H1 (cell line): ENCODE results near the gene BMI1. TPM values are rescaled to one million over a fixed set of nuclear protein-coding genes. Genes with fewer than 3 reads are reported as not detected.
A peak's percentile ranks its signal among the peaks of the same experiment; 100 is the strongest.

ENCODE experiments used
- CTCF ChIA-PET: fragments of 300-600 bp; sonication (Branson Sonifier 250); formaldehyde crosslinking; loops from one replicate; lab custom pipeline; 2021; ENCODE audit not compliant: partially characterized antibody; lab: Charles Lee
- POLR2A ChIA-PET: fragments of 300-600 bp; sonication (Branson Sonifier 250); formaldehyde crosslinking; loops from one replicate; lab custom pipeline; 2021; ENCODE audit warnings: inconsistent platforms; ENCODE audit not compliant: partially characterized antibody; lab: Charles Lee
- DNase-seq, 2 experiments: peaks; one replicate each; pipeline versions ENCODE4 v3.0.0 to v3.0.0-alpha.2; 2010 to 2022; ENCODE audit warnings: low spot score in 2 of 2, low read depth in 1 of 2, mixed read lengths in 1 of 2
- FAIRE-seq: peaks from 2 replicates; lab custom pipeline; 2011; peaks lifted over from hg19 to GRCh38; lab: Jason Lieb, UNC
- H2AFZ ChIP-seq: 2 replicates; pipeline ENCODE4 v1.8.1; 2012; ENCODE audit warnings: low read length, inconsistent platforms
- H2AK5ac ChIP-seq: 2 replicates; pipeline ENCODE4 v1.6.1; 2013; ENCODE audit warnings: low read depth, low read length
- H2BK120ac ChIP-seq: replicated peaks from 2 replicates; pipeline ENCODE3; 2013; ENCODE audit warnings: low read depth, low read length, inconsistent platforms
- H2BK12ac ChIP-seq: 2 replicates; pipeline ENCODE4 v1.6.1; 2013; ENCODE audit warnings: low read depth, low read length
- H2BK15ac ChIP-seq: 2 replicates; pipeline ENCODE4 v1.6.1; 2013; ENCODE audit warnings: low read length
- H2BK20ac ChIP-seq: 2 replicates; pipeline ENCODE4 v1.6.1; 2013; ENCODE audit warnings: low read length
- H2BK5ac ChIP-seq: 2 replicates; pipeline ENCODE4 v1.6.1; 2013; ENCODE audit warnings: low read depth, low read length
- H3K14ac ChIP-seq: 2 replicates; pipeline ENCODE4 v1.6.1; 2013; ENCODE audit warnings: inconsistent platforms; ENCODE audit not compliant: insufficient read length
- H3K18ac ChIP-seq: 2 replicates; pipeline ENCODE4 v1.6.1; 2013; ENCODE audit warnings: low read length; ENCODE audit errors: extremely low read depth
- H3K23ac ChIP-seq: 2 replicates; pipeline ENCODE4 v1.6.1; 2013; ENCODE audit warnings: inconsistent platforms; ENCODE audit not compliant: insufficient read length
- H3K23me2 ChIP-seq: 2 replicates; pipeline ENCODE4 v1.6.1; 2013; ENCODE audit warnings: low read depth, low read length
- H3K27ac ChIP-seq: 2 replicates; pipeline ENCODE4 v1.6.1; 2011; ENCODE audit warnings: low read depth, low read length, inconsistent platforms
- H3K27me3 ChIP-seq, 4 experiments: replicated peaks in 1 of 4; 1 replicate in 1 of 4; 2 replicates in 3 of 4; pipeline versions ENCODE4 v1.6.1 to v1.8.1; 2011 to 2013; ENCODE audit warnings: low read length in 3 of 4, mild to moderate bottlenecking in 3 of 4, inconsistent platforms in 2 of 4, mixed read lengths in 2 of 4, moderate library complexity in 1 of 4; ENCODE audit not compliant: control insufficient read depth in 3 of 4, insufficient read depth in 3 of 4; ENCODE audit errors: extremely low read depth in 1 of 4
- H3K36me3 ChIP-seq, 4 experiments: 2 replicates each; pipeline versions ENCODE4 v1.6.1 to v1.8.1; 2011 to 2013; ENCODE audit warnings: mild to moderate bottlenecking in 4 of 4, low read length in 3 of 4, moderate library complexity in 2 of 4, control low read depth in 1 of 4, inconsistent platforms in 1 of 4; ENCODE audit not compliant: insufficient read depth in 4 of 4, control insufficient read depth in 2 of 4
- H3K4ac ChIP-seq: replicated peaks from 2 replicates; pipeline ENCODE3; 2013; ENCODE audit warnings: low read length, low read depth, mixed read lengths, inconsistent platforms; ENCODE audit not compliant: insufficient read length
- H3K4me1 ChIP-seq, 4 experiments: replicated peaks in 1 of 4; 1 replicate in 1 of 4; 2 replicates in 3 of 4; pipeline versions ENCODE4 v1.6.1 to v1.8.1; 2011 to 2013; ENCODE audit warnings: low read length in 3 of 4, inconsistent platforms in 2 of 4, mixed read lengths in 1 of 4; ENCODE audit not compliant: insufficient read depth in 4 of 4, control insufficient read depth in 3 of 4
- H3K4me2 ChIP-seq, 2 experiments: 2 replicates each; pipeline versions ENCODE4 v1.6.1 to v1.8.1; 2011 to 2013; ENCODE audit warnings: low read depth in 2 of 2, low read length in 2 of 2, control low read depth in 1 of 2, inconsistent platforms in 1 of 2, mild to moderate bottlenecking in 1 of 2; ENCODE audit not compliant: insufficient read depth in 1 of 2
- H3K4me3 ChIP-seq, 4 experiments: fragments of 200-600, 300-600 bp in 1 of 4; sonication (generic), shearing (Covaris generic), sonication (Bioruptor Twin) in 1 of 4; 2 replicates each; pipeline versions ENCODE4 v1.5.1 to v1.8.1; 2011 to 2016; ENCODE audit warnings: low read length in 4 of 4, low read depth in 3 of 4, control low read depth in 2 of 4, inconsistent platforms in 2 of 4, mild to moderate bottlenecking in 2 of 4, mixed read lengths in 1 of 4, moderate library complexity in 1 of 4; ENCODE audit not compliant: insufficient read depth in 2 of 4; ENCODE audit errors: extremely low read depth in 1 of 4
- H3K56ac ChIP-seq: replicated peaks from 2 replicates; pipeline ENCODE3; 2013; ENCODE audit warnings: low read depth, mild to moderate bottlenecking, mixed read lengths, low read length, inconsistent platforms; ENCODE audit not compliant: insufficient read length
- H3K79me1 ChIP-seq: 2 replicates; pipeline ENCODE4 v1.6.1; 2013; ENCODE audit warnings: low read depth, low read length, control low read depth
- H3K79me2 ChIP-seq, 2 experiments: 2 replicates each; pipeline versions ENCODE4 v1.6.1 to v1.8.1; 2012 to 2013; ENCODE audit warnings: low read length in 2 of 2, mild to moderate bottlenecking in 2 of 2, inconsistent platforms in 1 of 2; ENCODE audit not compliant: insufficient read depth in 2 of 2, control insufficient read depth in 1 of 2
- H3K9ac ChIP-seq, 4 experiments: replicated peaks in 1 of 4; 1 replicate in 1 of 4; 2 replicates in 3 of 4; pipeline versions ENCODE4 v1.6.1 to v1.8.1; 2011 to 2013; ENCODE audit warnings: low read depth in 3 of 4, low read length in 3 of 4, control low read depth in 2 of 4, mild to moderate bottlenecking in 2 of 4, moderate library complexity in 2 of 4, inconsistent platforms in 1 of 4; ENCODE audit errors: extremely low read depth in 1 of 4
- H3K9me3 ChIP-seq, 2 experiments: 2 replicates each; pipeline versions ENCODE4 v1.6.1 to v1.8.1; 2012 to 2013; ENCODE audit warnings: mild to moderate bottlenecking in 2 of 2, moderate library complexity in 2 of 2, control low read depth in 1 of 2, inconsistent platforms in 1 of 2, low read depth in 1 of 2, low read length in 1 of 2, mixed read lengths in 1 of 2; ENCODE audit not compliant: insufficient read depth in 2 of 2
- H4K20me1 ChIP-seq, 2 experiments: replicated peaks in 1 of 2; 2 replicates each; pipeline versions ENCODE3 to v1.8.1; 2011 to 2013; ENCODE audit warnings: inconsistent platforms in 2 of 2, low read length in 2 of 2, mild to moderate bottlenecking in 1 of 2; ENCODE audit not compliant: insufficient read depth in 2 of 2, control insufficient read depth in 1 of 2
- H4K5ac ChIP-seq: 2 replicates; pipeline ENCODE4 v1.6.1; 2013; ENCODE audit warnings: low read length, low read depth, mixed read lengths, inconsistent platforms; ENCODE audit not compliant: insufficient read length
- H4K8ac ChIP-seq: 2 replicates; pipeline ENCODE4 v1.8.0; 2013; ENCODE audit warnings: mild to moderate bottlenecking, moderate library complexity, low read length, inconsistent platforms; ENCODE audit not compliant: insufficient read depth; ENCODE audit errors: extremely low read depth
- H4K91ac ChIP-seq: replicated peaks from 2 replicates; pipeline ENCODE3; 2013; ENCODE audit warnings: low read length, mixed read lengths, inconsistent platforms; ENCODE audit not compliant: insufficient read length
- CBX8 ChIP-seq: fragments of 300-800, 300-1000 bp; sonication (generic); IDR thresholded peaks from 2 replicates; pipeline ENCODE4 v1.7.1; 2016; ENCODE audit warnings: low read depth, low read length, borderline replicate concordance
- CEBPB ChIP-seq: IDR thresholded peaks from 2 replicates; pipeline ENCODE4 v1.6.1; 2012; ENCODE audit warnings: low read depth, low read length
- GTF2F1 ChIP-seq: IDR thresholded peaks from 2 replicates; pipeline ENCODE4 v1.6.1; 2012; ENCODE audit warnings: low read depth, low read length, improper control_type of control experiment, borderline replicate concordance
- NRF1 ChIP-seq: IDR thresholded peaks from 2 replicates; pipeline ENCODE4 v1.6.1; 2011; ENCODE audit warnings: mild to moderate bottlenecking, low read depth, low read length, improper control_type of control experiment
- RFX5 ChIP-seq: IDR thresholded peaks from 2 replicates; pipeline ENCODE4 v1.6.1; 2011; ENCODE audit warnings: low read depth, low read length, improper control_type of control experiment, borderline replicate concordance
- RNF2 ChIP-seq: fragments of 200-900, 300-1000 bp; sonication (generic); IDR thresholded peaks from 2 replicates; pipeline ENCODE4 v1.7.1; 2016; ENCODE audit warnings: borderline replicate concordance, low read depth, mild to moderate bottlenecking, antibody characterized with exemption, low read length; ENCODE audit not compliant: poor library complexity, severe bottlenecking; ENCODE audit errors: missing control alignments
- SP4 ChIP-seq: IDR thresholded peaks from 2 replicates; pipeline ENCODE4 v1.6.1; 2012; ENCODE audit warnings: low read length, inconsistent platforms
- TAF7 ChIP-seq: optimal IDR thresholded peaks from 2 replicates; pipeline ENCODE3; 2011; ENCODE audit warnings: low read depth, mild to moderate bottlenecking, inconsistent platforms, low read length, moderate library complexity, borderline replicate concordance
- WGBS, 2 experiments: shearing (Covaris generic) in 1 of 2; methylation state at CpG; one replicate each; pipeline versions ENCODE4 v1.1.6 to v1.1.7; 2013 to 2015; ENCODE audit warnings: low lambda C conversion rate in 2 of 2, mixed read lengths in 2 of 2, inconsistent platforms in 1 of 2, low coverage in 1 of 2, missing lambda C conversion rate in 1 of 2; ENCODE audit not compliant: insufficient replicate concordance in 2 of 2, insufficient coverage in 1 of 2, insufficient read length in 1 of 2; ENCODE audit errors: extremely low coverage in 1 of 2, missing lambda C conversion rate in 1 of 2; 5-methylcytosine and 5-hydroxymethylcytosine counted together
- polyA plus RNA-seq, 7 experiments: library from polyadenylated mRNA; depleted of rRNA in 3 of 7; stranded (reverse) in 5 of 7; unstranded in 2 of 7; fragments of >200 nt in 5 of 7; fragments of 200-250 nt in 2 of 7; gene quantifications; 1 replicate in 5 of 7; 2 replicates in 1 of 7; 4 replicates in 1 of 7; pipeline versions ENCODE4 v1.2.1 to v1.2.3, GENCODE V29; 2011 to 2013; ENCODE audit warnings: missing spikeins in 2 of 7, mixed read lengths in 2 of 7
- total RNA-seq: library from RNA; stranded (reverse); fragmentation: NEBNext Ultra II Directional; extraction: Animal tissue kit (Norgen Biotek cat#: 25700); gene quantifications from 2 replicates; pipeline ENCODE4 v1.2.1, GENCODE V29; 2021

BMI1 gene
- total and polyA plus RNA-seq, 2 of the 8 experiments (the other 6 are each of a cell fraction or from before 2014, with no cell fraction given) = 2.8 to 10.7 TPM

- Histone ChIP-seq H2BK15ac (no peak overlapping the region), H3K79me2 (no peaks in the 10 kb centered on the region), H4K91ac (no peak overlapping the region), H3K23me2 (peaks cover 7% of the 10 kb centered on the region; the same call in 1 of the 2 replicates), H3K4me3 (no peak overlapping the region), H3K9me3 (no peaks in the 10 kb centered on the region; a peak in 1 of 4 replicates), H3K23ac (no peak overlapping the region)
- CTCF ChIA-PET = no interaction called here
- 14% methylated on average over 3 of the region's 3 CpGs; no CpG with 5 or more reads in 1 of the 2 experiments for WGBS, 2 experiments
- TF ChIP-seq NRF1 (no peak), RFX5 (no peak), TAF7 (no peak), CBX8 (peak; percentile 15; the same call in 1 of the 2 replicates), GTF2F1 (no peak), RNF2 (no peak), CEBPB (no peak), SP4 (no peak)
- TF ChIP-seq, all 59 proteins: peak for 1
- Histone ChIP-seq H3K18ac (no peak overlapping the region), H2AK5ac (no peak overlapping the region), H2BK120ac (no peak overlapping the region), H4K8ac (no peak overlapping the region), H3K4me1 (peaks cover 0 to 5% (median 3%) of the 10 kb centered on the region in 4 experiments; a peak in 3 of 7 replicates), H3K4ac (no peak overlapping the region), H3K9ac (no peak overlapping the region), H2AFZ (no peak overlapping the region), H3K27me3 (peaks cover 60 to 100% (median 91%) of the 10 kb centered on the region in 4 experiments), H2BK20ac (no peak overlapping the region), H3K14ac (no peak overlapping the region), H4K20me1 (peaks cover 2 to 14% of the 10 kb centered on the region in 2 experiments), H3K27ac (no peak overlapping the region), H2BK12ac (no peak overlapping the region), H3K36me3 (no peaks in the 10 kb centered on the region; a peak in 1 of 8 replicates), H2BK5ac (no peak overlapping the region), H3K56ac (no peak overlapping the region), H4K5ac (no peak overlapping the region), H3K79me1 (no peaks in the 10 kb centered on the region), H3K4me2 (no peak overlapping the region)
- DNase-seq (no peak), FAIRE-seq (no peak)
- POLR2A ChIA-PET = no interaction called here
These were observed 21.5 kb downstream of the BMI1 start for GRCh38 chr10:22342421-22342820.
